Measurements from ENCODE around the gene ZNF19. TPM values are rescaled to one million over a fixed set of nuclear protein-coding genes. Genes with fewer than 3 reads are reported as not detected.

ZNF19 gene
- total RNA-seq, 2 donors from 2014 or later: 3.5 to 4.1 TPM

- H3K27ac ChIP-seq: no peak overlapping the region
- H3K9ac ChIP-seq (ENCODE audit: low read depth in 2 of 2, low read length in 2 of 2): no peak overlapping the region
- H3K4me1 ChIP-seq: no peaks in the 10 kb centered on the region
- H3K4me3 ChIP-seq: no peak overlapping the region
- no peaks in the 10 kb centered on the region for H3K9me3 ChIP-seq
- TF ChIP-seq, protein P1, sequence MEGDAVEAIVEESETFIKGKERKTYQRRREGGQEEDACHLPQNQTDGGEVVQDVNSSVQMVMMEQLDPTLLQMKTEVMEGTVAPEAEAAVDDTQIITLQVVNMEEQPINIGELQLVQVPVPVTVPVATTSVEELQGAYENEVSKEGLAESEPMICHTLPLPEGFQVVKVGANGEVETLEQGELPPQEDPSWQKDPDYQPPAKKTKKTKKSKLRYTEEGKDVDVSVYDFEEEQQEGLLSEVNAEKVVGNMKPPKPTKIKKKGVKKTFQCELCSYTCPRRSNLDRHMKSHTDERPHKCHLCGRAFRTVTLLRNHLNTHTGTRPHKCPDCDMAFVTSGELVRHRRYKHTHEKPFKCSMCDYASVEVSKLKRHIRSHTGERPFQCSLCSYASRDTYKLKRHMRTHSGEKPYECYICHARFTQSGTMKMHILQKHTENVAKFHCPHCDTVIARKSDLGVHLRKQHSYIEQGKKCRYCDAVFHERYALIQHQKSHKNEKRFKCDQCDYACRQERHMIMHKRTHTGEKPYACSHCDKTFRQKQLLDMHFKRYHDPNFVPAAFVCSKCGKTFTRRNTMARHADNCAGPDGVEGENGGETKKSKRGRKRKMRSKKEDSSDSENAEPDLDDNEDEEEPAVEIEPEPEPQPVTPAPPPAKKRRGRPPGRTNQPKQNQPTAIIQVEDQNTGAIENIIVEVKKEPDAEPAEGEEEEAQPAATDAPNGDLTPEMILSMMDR (IDR thresholded peaks at IDR 0.05): no peak
- no peaks in the 10 kb centered on the region for H3K27me3 ChIP-seq
- H3K36me3 ChIP-seq: no peaks in the 10 kb centered on the region
- DNase-seq: no peak
- intact Hi-C loops (cut with DNase I): no loop called here
Observed at GRCh38 chr16:71500964-71501363, 11.8 kb upstream of the ZNF19 start.

GRCh38 chr16:71499775-71500364 lies 10.7 kb upstream of the ZNF19 start:
- TF ChIP-seq, protein P1 (IDR thresholded peaks at IDR 0.05): peak; percentile 61
- Histone ChIP-seq H3K36me3 (no peaks in the 10 kb centered on the region), H3K9ac (ENCODE audit: low read depth in 2 of 2, low read length in 2 of 2) (no peak overlapping the region), H3K27ac (no peak overlapping the region), H3K27me3 (no peaks in the 10 kb centered on the region), H3K4me1 (no peaks in the 10 kb centered on the region), H3K4me3 (no peak overlapping the region), H3K9me3 (no peaks in the 10 kb centered on the region)
- intact Hi-C loops (cut with DNase I): loop anchor here (5.0 kb wide), 1 partner anchor 88 kb away; no protein-coding TSS in a partner anchor
- DNase-seq: peak; percentile 37

GRCh38 chr16:71498031-71498430 lies 8.9 kb upstream of the ZNF19 start:
- H3K9ac ChIP-seq (ENCODE audit: low read depth in 2 of 2, low read length in 2 of 2): no peak overlapping the region
- no peak overlapping the region for H3K4me3 ChIP-seq
- H3K27ac ChIP-seq: no peak overlapping the region
- intact Hi-C loops (cut with DNase I): loop anchor here (5.0 kb wide), 1 partner anchor 86 kb away; no protein-coding TSS in a partner anchor
- no peaks in the 10 kb centered on the region for H3K4me1 ChIP-seq
- TF ChIP-seq, protein P1 (IDR thresholded peaks at IDR 0.05): no peak
- no peaks in the 10 kb centered on the region for H3K9me3 ChIP-seq
- no peaks in the 10 kb centered on the region for H3K36me3 ChIP-seq
- H3K27me3 ChIP-seq: no peaks in the 10 kb centered on the region
- no peak for DNase-seq

DNA sequence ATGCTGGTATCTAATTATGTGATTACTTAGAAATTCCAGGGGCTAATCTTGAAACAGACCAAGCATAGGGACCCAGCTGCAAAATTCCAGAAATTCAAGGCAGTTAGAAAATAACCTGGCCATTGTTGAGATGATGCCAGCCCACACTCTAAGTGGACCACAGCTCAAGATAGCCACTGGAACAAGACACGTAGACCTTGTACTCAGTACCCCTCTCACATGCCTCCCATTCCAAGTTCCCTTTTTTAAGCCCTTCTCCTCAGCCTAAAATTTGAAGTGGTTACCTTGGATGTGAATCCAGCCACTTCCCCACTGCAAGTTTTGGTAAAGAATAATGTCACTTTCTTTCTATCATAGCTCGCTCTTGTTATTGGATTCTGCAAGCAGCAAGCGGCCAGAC lies 4.1 kb upstream of the ZNF19 start:
- no peak overlapping the region for H3K9ac ChIP-seq (ENCODE audit: low read depth in 2 of 2, low read length in 2 of 2)
- no peak overlapping the region for H3K27ac ChIP-seq
- no peaks in the 10 kb centered on the region for H3K36me3 ChIP-seq
- H3K27me3 ChIP-seq: no peaks in the 10 kb centered on the region
- intact Hi-C loops (cut with DNase I): no loop called here
- no peaks in the 10 kb centered on the region for H3K9me3 ChIP-seq
- TF ChIP-seq, protein P1 (IDR thresholded peaks at IDR 0.05): no peak
- no peak overlapping the region for H3K4me3 ChIP-seq
- DNase-seq: no peak
- no peaks in the 10 kb centered on the region for H3K4me1 ChIP-seq

DNA sequence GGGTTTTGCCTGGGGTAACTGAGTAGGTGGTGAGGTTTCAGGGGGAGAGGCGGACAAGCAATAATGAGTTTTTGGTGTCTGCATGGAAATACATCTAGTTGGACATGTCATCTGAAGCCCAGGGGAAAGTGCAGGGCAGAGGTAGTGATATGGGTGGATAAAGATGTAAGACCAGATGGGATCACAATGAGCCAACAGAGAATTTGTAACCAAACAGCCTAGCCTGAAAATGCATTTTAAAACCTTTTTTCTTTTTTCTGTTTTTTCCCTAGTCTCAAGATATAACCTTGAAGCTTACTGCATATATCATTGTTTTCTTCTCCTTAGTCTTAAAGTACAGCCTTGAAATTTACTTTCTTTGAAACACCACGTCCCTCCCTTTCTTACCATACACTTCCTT lies 3.7 kb upstream of the ZNF19 start:
- DNase-seq: no peak
- no peak overlapping the region for H3K4me3 ChIP-seq
- H3K9me3 ChIP-seq: no peaks in the 10 kb centered on the region
- no peaks in the 10 kb centered on the region for H3K27me3 ChIP-seq
- H3K9ac ChIP-seq (ENCODE audit: low read depth in 2 of 2, low read length in 2 of 2): no peak overlapping the region
- H3K27ac ChIP-seq: no peak overlapping the region
- intact Hi-C loops (cut with DNase I): no loop called here
- no peaks in the 10 kb centered on the region for H3K4me1 ChIP-seq
- no peaks in the 10 kb centered on the region for H3K36me3 ChIP-seq
- TF ChIP-seq, protein P1 (IDR thresholded peaks at IDR 0.05): no peak

Measured in colonic mucosa (tissue), 4 donors.